GM19025 (cell line): ENCODE results near the gene OR1K1.

Experiments used
- ATAC-seq: cut with Tn5 transposase; IDR thresholded peaks from one replicate; pipeline ENCODE4 v1.9.1; 2021; ENCODE audit warnings: mild to moderate bottlenecking, low read depth, moderate library complexity; ENCODE audit not compliant: unreplicated experiment

OR1K1 gene

DNA sequence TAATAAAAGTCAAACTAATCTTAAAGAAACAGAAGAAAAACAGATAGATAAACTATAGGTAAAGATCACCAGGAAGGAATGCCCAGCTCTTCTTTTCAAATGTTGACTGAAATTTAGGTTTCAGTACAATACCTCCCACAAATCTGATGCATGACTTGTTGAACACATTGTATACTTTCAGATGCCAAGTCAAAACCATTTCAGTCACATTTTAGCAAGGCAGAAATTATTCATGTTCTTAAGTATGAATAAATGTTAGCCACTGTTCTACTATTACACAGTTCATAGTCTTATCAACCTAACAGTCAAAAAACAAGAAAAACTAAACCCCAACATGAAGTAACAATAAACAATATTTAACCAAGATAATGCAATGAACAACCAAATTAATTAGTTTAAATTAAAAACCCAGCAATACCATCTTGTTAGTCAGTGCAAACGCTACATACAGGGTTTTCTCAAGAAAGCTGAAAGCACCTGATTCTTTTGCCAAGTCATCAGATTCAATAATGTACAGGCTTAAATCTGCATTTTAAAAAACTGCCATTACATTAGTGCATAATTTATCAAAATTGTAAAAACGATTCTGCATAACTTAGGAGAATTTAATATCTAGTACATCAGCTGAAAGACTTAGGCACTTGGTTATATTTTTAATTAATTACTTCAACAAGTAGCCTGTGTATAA, 48.5 kb downstream of the OR1K1 start:
- ATAC-seq = no peak
